Transverse colon (tissue), 4 donors: ENCODE data around the gene TPO. TPM values are rescaled to one million over a fixed set of nuclear protein-coding genes. Genes with fewer than 3 reads are reported as not detected.

Source experiments
- DNase-seq: peaks from one replicate; pipeline ENCODE4 v3.0.0-alpha.2; 2019
- H3K27ac ChIP-seq, 4 donors: fragments of 200-600 bp; sonication (generic); 2 replicates each; pipeline ENCODE4 v1.5.1; 2016 to 2018; ENCODE audit warnings: inconsistent platforms in 4 of 4
- H3K27me3 ChIP-seq: fragments of 200-600 bp; sonication (generic); 2 replicates; pipeline ENCODE4 v1.5.1; 2017; ENCODE audit warnings: inconsistent platforms
- H3K36me3 ChIP-seq, 4 donors: fragments of 200-600 bp; sonication (generic); 2 replicates each; pipeline ENCODE4 v1.5.1; 2017 to 2019; ENCODE audit warnings: inconsistent platforms in 4 of 4
- H3K4me1 ChIP-seq, 4 donors: fragments of 200-600 bp; sonication (generic); 2 replicates each; pipeline ENCODE4 v1.5.1; 2017 to 2020; ENCODE audit warnings: inconsistent platforms in 4 of 4
- H3K4me3 ChIP-seq, 4 donors: fragments of 200-600 bp; sonication (generic); 1 replicate in 1 of 4; 2 replicates in 3 of 4; pipeline versions ENCODE4 v1.5.1 to v1.6.1; 2017 to 2019; ENCODE audit warnings: inconsistent platforms in 4 of 4
- H3K9me3 ChIP-seq, 2 donors: fragments of 200-600 bp; sonication (generic); 2 replicates each; pipeline ENCODE4 v1.5.1; 2017 to 2019; ENCODE audit warnings: inconsistent platforms in 2 of 2
- EP300 ChIP-seq: sonication (generic); formaldehyde crosslinking; IDR thresholded peaks from one replicate; pipeline ENCODE4 v1.6.1; 2017; ENCODE audit warnings: antibody characterized with exemption, low read depth
- POLR2A ChIP-seq: fragments of 450-650 bp; IDR thresholded peaks from one replicate; pipeline ENCODE4 v1.6.1; 2016; ENCODE audit warnings: antibody characterized with exemption, mild to moderate bottlenecking, moderate library complexity
- POLR2AphosphoS5 ChIP-seq, 3 donors: sonication (generic); formaldehyde crosslinking; IDR thresholded peaks; one replicate each; pipeline ENCODE4 v1.6.1; 2016; ENCODE audit warnings: antibody characterized with exemption in 3 of 3
- WGBS, 2 donors: methylation state at CpG; one replicate each; pipeline ENCODE4 v1.1.5; 2018; ENCODE audit warnings: low coverage in 1 of 2; 5-methylcytosine and 5-hydroxymethylcytosine counted together
- in situ Hi-C, 4 donors: fragments of 200-750 bp; cut with MboI; loops; one replicate each; pipeline versions ENCODE4 v1.15.0 to v1.15.1; 2017; ENCODE audit warnings: low sequenced_read_pairs in 3 of 4, low pct_ligation_motif_present in 1 of 4, low pct_unique_long_range_greater_than_20kb in 1 of 4
- intact Hi-C: fragments of 100-400 bp; cut with DNase I; formaldehyde crosslinking; loops from one replicate; pipeline ENCODE4 v1.15.1; 2023; ENCODE audit warnings: low total_unique reads
- total RNA-seq, 4 donors: library from RNA; depleted of rRNA; stranded (reverse); fragments of >200 nt; gene quantifications; one replicate each; pipeline ENCODE4 v1.1.0, GENCODE V29; 2016
- TF ChIP-seq, protein P1 (sequence below), 5 experiments: fragments of 200-600 bp in 3 of 5; fragments of 450-650 bp in 2 of 5; sonication (generic) in 3 of 5; IDR thresholded peaks; 1 replicate in 2 of 5; 2 replicates in 3 of 5; pipeline ENCODE4 v1.5.1; 2016 to 2017; ENCODE audit warnings: antibody characterized with exemption in 5 of 5, inconsistent platforms in 3 of 5, mild to moderate bottlenecking in 2 of 5, moderate library complexity in 1 of 5

The TPO gene
- total RNA-seq, 4 donors from 2014 or later, result 1.4 to 5.8 (median 3.8) TPM

- H3K4me3 ChIP-seq, result no peak overlapping the region
- 89 to 100% methylated on average over 1 to 9 of the region's 9 CpGs for WGBS, 2 donors
- no peaks in the 10 kb centered on the region for H3K36me3 ChIP-seq
- in situ Hi-C loops, result no loop called here
- no peak overlapping the region for H3K27ac ChIP-seq
- no peaks in the 10 kb centered on the region for H3K27me3 ChIP-seq
- intact Hi-C loops, result no loop called here
- TF ChIP-seq POLR2A, result no peak
- TF ChIP-seq EP300, result no peak
- TF ChIP-seq POLR2AphosphoS5 (IDR thresholded peaks at IDR 0.05), result no peak
- TF ChIP-seq, protein P1, sequence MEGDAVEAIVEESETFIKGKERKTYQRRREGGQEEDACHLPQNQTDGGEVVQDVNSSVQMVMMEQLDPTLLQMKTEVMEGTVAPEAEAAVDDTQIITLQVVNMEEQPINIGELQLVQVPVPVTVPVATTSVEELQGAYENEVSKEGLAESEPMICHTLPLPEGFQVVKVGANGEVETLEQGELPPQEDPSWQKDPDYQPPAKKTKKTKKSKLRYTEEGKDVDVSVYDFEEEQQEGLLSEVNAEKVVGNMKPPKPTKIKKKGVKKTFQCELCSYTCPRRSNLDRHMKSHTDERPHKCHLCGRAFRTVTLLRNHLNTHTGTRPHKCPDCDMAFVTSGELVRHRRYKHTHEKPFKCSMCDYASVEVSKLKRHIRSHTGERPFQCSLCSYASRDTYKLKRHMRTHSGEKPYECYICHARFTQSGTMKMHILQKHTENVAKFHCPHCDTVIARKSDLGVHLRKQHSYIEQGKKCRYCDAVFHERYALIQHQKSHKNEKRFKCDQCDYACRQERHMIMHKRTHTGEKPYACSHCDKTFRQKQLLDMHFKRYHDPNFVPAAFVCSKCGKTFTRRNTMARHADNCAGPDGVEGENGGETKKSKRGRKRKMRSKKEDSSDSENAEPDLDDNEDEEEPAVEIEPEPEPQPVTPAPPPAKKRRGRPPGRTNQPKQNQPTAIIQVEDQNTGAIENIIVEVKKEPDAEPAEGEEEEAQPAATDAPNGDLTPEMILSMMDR (IDR thresholded peaks at IDR 0.05), result no peak
- peaks cover 0 to 16% (median 0%) of the 10 kb centered on the region in 4 donors for H3K4me1 ChIP-seq
- no peak for DNase-seq
- H3K9me3 ChIP-seq, result no peaks in the 10 kb centered on the region
Measured at GRCh38 chr2:1494906-1495305, 81.6 kb downstream of the TPO start.

DNA sequence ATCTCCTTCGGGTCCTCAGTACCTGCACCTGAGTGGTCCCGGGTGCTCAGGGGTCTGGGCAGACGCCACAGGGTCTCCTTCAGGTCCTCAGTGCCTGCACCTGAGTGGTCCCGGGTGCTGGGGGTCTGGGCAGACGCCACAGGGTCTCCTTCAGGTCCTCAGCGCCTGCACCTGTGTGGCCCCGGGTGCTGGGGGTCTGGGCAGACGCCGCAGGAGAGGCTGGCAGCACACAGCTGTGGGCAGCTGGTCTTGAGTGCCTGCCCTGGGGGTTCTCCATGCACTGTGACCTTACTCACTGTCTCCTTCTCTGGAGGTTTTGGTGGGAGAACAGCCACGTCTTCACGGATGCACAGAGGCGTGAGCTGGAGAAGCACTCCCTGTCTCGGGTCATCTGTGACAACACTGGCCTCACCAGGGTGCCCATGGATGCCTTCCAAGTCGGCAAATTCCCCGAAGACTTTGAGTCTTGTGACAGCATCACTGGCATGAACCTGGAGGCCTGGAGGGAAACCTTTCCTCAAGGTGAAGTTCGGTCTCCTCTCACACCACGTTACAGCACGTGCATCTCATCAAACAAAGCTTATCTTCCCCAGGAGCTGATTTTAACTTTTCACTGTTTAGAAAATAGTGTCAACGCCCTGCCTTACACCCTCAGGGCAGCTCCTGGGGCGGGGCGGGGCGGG, 82.6 kb downstream of the TPO start:
- DNase-seq, result peak; percentile 23
- H3K4me1 ChIP-seq, result peaks cover 0 to 16% (median 0%) of the 10 kb centered on the region in 4 donors
- TF ChIP-seq EP300 (no peak), POLR2A (no peak), POLR2AphosphoS5 (IDR thresholded peaks at IDR 0.05) (no peak)
- TF ChIP-seq, protein P1 (IDR thresholded peaks at IDR 0.05), result no peak
- intact Hi-C loops (no loop called here), in situ Hi-C loops (no loop called here)
- H3K27me3 ChIP-seq, result no peaks in the 10 kb centered on the region
- 60 to 66% methylated on average over 3 to 20 of the region's 22 CpGs for WGBS, 2 donors
- no peaks in the 10 kb centered on the region for H3K9me3 ChIP-seq
- no peaks in the 10 kb centered on the region for H3K36me3 ChIP-seq
- no peak overlapping the region for H3K27ac ChIP-seq
- no peak overlapping the region for H3K4me3 ChIP-seq

DNA sequence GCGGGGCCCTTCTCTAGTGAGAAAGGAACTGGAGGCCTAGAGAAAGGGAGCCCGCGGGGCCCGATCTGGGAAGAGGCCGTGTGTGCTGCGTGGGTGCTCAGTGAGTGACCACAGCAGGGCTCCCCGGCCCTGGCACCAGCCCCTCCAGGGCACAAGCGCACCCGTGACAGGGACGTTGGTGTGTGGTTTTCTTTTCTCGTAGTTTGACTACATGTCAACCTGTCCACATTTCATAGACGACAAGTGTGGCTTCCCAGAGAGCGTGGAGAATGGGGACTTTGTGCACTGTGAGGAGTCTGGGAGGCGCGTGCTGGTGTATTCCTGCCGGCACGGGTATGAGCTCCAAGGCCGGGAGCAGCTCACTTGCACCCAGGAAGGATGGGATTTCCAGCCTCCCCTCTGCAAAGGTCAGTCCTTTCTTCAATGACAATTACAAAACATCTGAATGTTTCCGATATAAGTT, 83.1 kb downstream of the TPO start:
- no peaks in the 10 kb centered on the region for H3K27me3 ChIP-seq
- H3K9me3 ChIP-seq, result no peaks in the 10 kb centered on the region
- no peak overlapping the region for H3K4me3 ChIP-seq
- TF ChIP-seq, protein P1 (IDR thresholded peaks at IDR 0.05), result no peak
- TF ChIP-seq POLR2A, result no peak
- TF ChIP-seq EP300, result no peak
- no peak for TF ChIP-seq POLR2AphosphoS5 (IDR thresholded peaks at IDR 0.05)
- intact Hi-C loops, result no loop called here
- H3K36me3 ChIP-seq, result no peaks in the 10 kb centered on the region
- in situ Hi-C loops, result no loop called here
- no peak for DNase-seq
- WGBS, 2 donors, result 80 to 100% methylated on average over 1 to 19 of the region's 19 CpGs
- H3K27ac ChIP-seq, result no peak overlapping the region
- peaks cover 0 to 16% (median 0%) of the 10 kb centered on the region in 4 donors for H3K4me1 ChIP-seq

- Histone ChIP-seq H3K9me3 (no peaks in the 10 kb centered on the region), H3K4me1 (peaks cover 0 to 16% (median 0%) of the 10 kb centered on the region in 4 donors), H3K27me3 (no peaks in the 10 kb centered on the region), H3K36me3 (no peaks in the 10 kb centered on the region), H3K27ac (no peak overlapping the region), H3K4me3 (no peak overlapping the region)
- no peak for DNase-seq
- WGBS, 2 donors, result 81% methylated on average over 13 of the region's 13 CpGs; no CpG with 5 or more reads in 1 of the 2 donors
- TF ChIP-seq, protein P1 (IDR thresholded peaks at IDR 0.05), result no peak
- no peak for TF ChIP-seq EP300
- TF ChIP-seq POLR2A, result no peak
- no peak for TF ChIP-seq POLR2AphosphoS5 (IDR thresholded peaks at IDR 0.05)
- intact Hi-C loops (no loop called here), in situ Hi-C loops (no loop called here)
Measured at GRCh38 chr2:1497122-1497611, 83.9 kb downstream of the TPO start.
